GM18909 (cell line): ENCODE results near the gene RPL28.

Experiments
- ATAC-seq: cut with Tn5 transposase; IDR thresholded peaks from one replicate; pipeline ENCODE4 v1.9.1; 2021; ENCODE audit warnings: mild to moderate bottlenecking; ENCODE audit not compliant: unreplicated experiment, poor library complexity

Gene RPL28

GRCh38 chr19:55370305-55370988 is 15.3 kb upstream of the RPL28 start, which contains the start of gene IL11:
Gene IL11 (minus strand): TSS chr19:55370463. CDS start chr19:55370310, 153 bp downstream.
- no peak for ATAC-seq

- no peak for ATAC-seq
Observed at GRCh38 chr19:55372316-55373081, 13.2 kb upstream of the RPL28 start.

- ATAC-seq: no peak
Observed at GRCh38 chr19:55373306-55373992, 12.3 kb upstream of the RPL28 start.

GRCh38 chr19:55373993-55374757 is 11.6 kb upstream of the RPL28 start:
- no peak for ATAC-seq

- no peak for ATAC-seq
Observed at GRCh38 chr19:55376241-55376933, 9.3 kb upstream of the RPL28 start, which contains the start of gene TMEM190. Gene TMEM190 (plus strand): TSS chr19:55376826. CDS start chr19:55376854, 28 bp downstream.

- ATAC-seq: no peak
Observed at GRCh38 chr19:55377356-55378131, 8.2 kb upstream of the RPL28 start.

- ATAC-seq: no peak
Observed at GRCh38 chr19:55379174-55379573, 6.6 kb upstream of the RPL28 start.

GRCh38 chr19:55382013-55382412 is 3.7 kb upstream of the RPL28 start:
- no peak for ATAC-seq

- ATAC-seq: no peak
Observed at GRCh38 chr19:55382522-55383054, 3.1 kb upstream of the RPL28 start.

GRCh38 chr19:55383279-55384130 is 2.2 kb upstream of the RPL28 start:
- no peak for ATAC-seq

GRCh38 chr19:55384131-55384919 is 1.4 kb upstream of the RPL28 start, which contains the start of gene TMEM238:
Gene TMEM238 (minus strand): TSS chr19:55384292. CDS start chr19:55384259, 33 bp downstream.
- ATAC-seq: no peak

- peak; percentile 56 for ATAC-seq
Observed at GRCh38 chr19:55384920-55385723, 610 bp upstream of the RPL28 start.

- ATAC-seq: no peak
Observed at GRCh38 chr19:55386493-55386971, 800 bp downstream of the RPL28 start.

- no peak for ATAC-seq
Observed at GRCh38 chr19:55387736-55388497, 2.2 kb downstream of the RPL28 start.
